NAMALWA (cell line): ENCODE data around the gene RERE.
"Not testable (repeated sequence)": the region's sequence is repeated elsewhere in the genome, so short reads cannot be mapped to it uniquely, and the experiment has no call there.

Source experiments
- DNase-seq: peaks from one replicate; pipeline ENCODE4 v3.0.0-alpha.2; 2015; ENCODE audit warnings: low spot score

The RERE gene

DNA sequence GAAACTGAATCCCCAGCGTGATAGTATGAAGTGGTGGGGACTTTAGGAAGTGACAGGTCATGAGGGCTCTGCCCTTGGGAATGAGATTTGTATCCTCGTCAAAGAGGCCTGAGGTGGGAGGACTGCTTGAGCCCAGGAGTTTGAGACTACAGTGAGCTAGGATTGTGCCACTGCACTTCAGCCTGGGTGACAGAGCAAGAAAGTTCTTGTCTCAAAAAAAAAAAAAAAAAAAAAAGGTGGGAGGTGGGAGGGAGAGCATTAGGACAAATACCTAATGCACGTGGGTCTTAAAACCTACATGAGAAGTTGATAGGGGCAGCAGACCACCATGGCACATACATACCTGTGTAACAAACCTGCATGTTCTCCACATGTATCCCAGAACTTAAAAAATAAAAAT lies 24.0 kb upstream of the RERE start:
- no peak for DNase-seq

DNA sequence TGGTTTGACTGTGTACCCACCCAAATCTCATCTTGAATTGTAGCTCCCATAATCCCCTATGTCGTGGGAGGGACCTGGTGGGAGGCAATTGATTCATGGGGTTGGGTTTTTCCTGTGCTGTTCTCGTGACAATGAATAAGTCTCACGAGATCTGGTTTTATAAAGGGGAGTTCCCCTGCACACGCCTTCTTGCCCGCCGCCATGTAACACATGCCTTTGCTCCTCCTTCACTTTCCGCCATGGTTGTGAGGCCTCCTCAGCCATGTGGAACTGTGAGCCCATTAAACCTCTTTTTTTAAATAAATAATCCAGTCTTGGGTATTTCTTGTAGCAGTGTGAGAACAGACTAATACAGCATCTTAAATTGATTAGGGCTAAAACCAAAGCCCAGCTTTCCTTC lies 22.6 kb upstream of the RERE start:
- DNase-seq: no peak

DNA sequence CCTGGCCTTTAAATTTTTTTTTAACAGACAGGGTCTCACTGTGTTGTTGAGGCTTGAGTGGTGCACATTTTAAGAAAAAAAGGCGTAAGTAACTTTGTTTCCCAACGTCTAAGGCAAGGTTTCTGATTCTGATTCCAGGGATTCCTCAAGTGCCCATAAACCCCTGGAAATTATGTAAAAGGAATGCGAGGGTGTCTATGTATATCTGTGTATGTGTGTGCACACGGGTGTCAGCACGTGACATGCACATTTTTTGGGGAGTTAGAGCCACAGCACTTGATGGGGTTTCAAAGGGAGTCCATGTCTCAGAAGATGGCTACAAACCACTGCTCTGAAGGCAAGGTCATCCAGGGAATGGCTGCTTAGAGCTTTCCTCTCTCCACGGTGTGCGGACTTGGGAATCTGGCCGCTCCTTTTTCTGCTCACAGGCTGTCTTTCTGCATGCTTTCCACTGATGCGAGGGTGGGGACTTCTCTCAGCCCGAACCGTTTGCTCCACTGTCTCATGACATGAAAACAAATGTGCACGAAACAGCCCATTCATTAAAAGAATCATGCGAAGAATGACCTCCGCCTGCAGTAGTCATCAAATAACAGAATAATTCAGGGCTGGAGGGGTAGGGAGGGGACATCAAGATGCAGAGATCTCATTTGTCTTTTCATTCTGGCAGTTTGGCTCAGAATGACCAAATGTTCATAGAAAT lies 18.7 kb upstream of the RERE start:
- DNase-seq: no peak

DNA sequence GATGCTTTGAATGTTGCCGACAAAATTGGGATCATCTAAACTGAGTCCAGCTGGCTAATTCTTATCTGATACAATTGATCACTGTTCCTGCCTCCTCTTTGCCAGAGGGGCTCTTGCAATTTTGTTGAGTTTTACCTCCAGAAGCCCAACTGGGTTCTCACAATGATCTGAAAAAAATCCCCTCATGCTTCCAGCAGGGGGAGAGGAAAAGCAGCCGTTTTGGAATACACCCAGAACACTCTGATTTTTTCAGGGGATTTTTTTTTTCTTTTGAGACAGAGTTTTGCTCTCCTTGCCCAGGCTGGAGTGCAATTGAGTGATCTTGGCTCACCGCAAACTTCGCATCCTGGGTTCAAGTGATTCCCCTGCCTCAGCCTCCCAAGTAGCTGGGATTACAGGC lies 13.9 kb upstream of the RERE start:
- peak; percentile 58 for DNase-seq

DNA sequence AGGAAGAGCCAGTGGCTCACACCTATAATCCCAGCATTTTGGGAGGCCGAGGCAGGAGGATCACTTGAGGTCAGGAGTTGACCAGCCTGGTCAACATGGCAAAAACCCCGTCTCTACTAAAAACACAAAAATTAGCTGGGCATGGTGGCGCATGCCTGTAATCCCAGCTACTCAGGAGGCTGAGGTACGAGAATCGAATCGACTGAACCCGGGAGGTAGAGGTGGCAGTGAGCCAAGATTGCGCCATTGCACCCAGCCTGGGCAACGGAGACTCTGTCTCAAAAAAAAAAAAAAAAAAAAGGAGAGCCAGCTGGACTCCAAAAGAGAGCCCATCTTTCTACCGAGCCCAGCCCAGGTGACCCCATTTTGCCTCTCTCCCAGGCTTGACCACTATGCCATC lies 13.3 kb upstream of the RERE start:
- DNase-seq: not testable (repeated sequence)

DNA sequence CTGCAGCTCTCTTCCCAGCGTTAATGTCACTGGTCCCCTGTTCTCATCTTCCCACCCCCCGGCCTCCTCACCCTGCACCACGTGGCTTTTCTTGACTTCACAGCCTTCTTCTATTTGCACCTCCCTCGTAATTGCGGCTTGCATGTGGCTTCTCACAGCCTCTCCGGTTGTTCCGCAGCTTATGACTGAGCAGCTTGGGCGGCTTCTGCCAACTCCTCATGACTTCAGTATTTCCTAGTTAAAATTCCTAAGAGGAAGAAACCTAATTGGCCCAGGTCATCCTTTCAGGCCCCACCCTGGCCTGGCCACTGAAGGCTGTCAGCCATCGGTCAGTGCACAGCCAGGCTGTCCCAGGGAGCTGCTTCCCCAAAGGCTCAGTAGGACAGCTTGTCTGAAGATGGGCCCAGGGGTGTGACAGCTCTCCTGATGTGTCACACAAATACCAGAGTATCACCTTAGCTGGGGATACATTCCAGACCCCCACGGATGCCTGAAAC lies 8.6 kb upstream of the RERE start:
- DNase-seq: no peak

DNA sequence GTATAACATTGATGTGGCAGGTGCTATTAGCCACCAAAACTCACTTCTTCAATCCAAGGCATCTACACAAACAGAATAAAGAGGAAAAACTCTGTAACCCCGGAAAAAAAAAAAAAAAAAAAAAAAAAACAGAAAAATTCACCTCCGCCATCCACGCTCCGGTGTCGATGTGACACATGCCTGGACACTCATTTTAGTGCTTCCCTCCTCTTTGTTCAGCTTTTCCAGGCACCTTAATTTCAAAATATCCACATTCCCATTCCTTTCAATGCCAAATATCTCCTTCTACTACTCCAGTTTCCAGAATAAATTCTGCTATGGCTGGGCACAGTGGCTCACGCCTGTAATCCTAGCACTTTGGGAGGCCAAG lies 5.8 kb upstream of the RERE start:
- no peak for DNase-seq

DNA sequence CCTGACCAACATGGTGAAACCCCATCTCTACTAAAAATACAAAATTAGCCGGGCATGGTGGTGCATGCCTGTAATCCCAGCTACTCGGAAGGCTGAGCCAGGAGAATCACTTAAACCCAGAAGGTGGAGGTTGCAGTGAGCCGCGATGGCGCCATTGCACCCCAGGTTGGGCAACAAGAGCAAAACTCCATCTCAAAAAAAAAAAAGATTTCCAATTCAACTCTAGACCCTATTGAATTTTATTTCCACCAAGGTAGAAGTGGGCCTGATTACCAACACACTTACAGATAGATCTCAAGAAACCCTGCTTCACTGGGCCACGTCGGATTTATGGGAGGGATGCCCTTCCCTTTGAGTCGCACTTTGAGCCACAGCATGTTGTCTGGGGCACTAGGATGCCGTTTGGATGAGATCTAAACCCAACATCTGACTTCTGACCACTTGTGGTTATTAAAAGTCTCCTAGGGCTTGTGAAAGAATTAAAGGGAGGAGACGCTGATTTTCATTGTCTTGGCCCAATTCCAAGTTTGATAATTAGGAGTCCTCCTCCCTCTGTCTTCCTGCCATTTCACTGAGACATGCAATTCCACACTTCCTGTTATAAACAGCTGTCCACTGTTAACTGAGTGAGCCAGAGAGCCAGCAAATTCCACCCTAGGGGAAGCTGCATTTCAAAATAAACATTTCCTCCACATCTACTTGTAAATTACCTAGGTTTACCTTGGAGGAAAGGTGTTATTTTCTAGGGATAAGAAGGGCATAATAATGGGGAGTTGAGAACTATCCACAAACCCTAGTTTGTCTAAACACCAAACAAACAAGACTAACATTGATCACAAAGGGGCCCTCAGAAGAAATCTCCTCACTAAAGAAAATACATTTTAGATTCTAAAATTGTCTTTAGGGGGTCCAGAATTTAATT lies 5.2 kb upstream of the RERE start:
- DNase-seq: no peak

DNA sequence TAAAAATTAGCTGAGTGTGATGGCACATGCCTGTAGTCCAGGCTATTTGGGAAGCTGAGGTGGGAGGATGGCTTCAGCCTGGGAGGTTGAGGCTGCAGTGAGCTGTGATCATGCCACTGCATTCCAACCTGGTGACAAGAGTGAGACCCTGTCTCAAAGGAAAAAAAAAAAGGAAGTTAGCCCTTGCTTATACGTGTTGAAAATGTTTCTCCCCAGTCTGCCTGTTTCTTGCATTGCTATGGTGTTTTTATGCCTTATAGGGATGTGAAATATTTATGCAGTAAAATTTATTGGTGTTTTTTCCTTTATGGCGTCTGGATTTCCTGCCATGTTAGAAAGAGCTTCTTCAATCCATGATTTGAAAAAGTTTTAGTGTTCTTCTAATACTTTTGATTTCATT lies 3.6 kb upstream of the RERE start:
- DNase-seq: no peak

DNA sequence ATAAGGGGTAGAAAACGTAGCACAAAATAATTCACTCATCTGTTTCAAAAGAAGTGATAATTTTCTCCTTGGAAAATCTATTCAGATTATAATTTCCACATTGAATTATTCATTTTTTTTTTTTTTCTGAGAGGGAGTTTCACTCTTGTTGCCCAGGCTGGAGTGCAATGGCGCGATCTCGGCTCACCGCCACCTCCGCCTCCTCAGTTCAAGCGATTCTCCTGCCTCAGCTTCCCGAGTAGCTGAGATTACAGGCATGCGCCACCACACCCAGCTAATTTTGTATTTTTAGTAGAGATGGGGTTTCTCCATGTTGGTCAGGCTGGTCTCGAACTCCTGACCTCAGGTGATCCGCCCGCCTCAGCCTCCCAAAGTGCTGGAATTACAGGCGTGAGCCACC lies 1.3 kb upstream of the RERE start:
- DNase-seq: not testable (repeated sequence)

DNA sequence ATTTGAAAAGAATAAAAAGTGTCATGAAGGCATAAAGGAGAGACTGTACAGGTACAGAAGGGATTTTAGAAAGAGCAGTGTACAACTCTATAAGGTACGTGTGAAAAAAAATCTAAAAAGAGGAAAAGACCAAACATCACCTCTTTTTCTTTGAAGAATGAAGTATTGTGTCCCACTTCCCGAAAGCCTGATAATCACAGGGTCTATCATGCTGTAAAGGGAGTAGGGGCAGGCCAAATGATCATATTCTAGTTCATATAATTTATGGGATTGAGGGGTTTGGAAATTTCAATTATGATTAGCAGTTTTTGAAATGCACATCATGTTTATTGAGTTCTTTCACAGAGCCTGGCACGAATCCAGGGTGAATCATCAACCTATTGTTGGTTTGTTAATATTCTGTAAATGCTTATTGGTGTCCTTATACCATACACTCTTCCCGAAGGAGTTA lies 910 bp upstream of the RERE start:
- DNase-seq: peak; percentile 61

DNA sequence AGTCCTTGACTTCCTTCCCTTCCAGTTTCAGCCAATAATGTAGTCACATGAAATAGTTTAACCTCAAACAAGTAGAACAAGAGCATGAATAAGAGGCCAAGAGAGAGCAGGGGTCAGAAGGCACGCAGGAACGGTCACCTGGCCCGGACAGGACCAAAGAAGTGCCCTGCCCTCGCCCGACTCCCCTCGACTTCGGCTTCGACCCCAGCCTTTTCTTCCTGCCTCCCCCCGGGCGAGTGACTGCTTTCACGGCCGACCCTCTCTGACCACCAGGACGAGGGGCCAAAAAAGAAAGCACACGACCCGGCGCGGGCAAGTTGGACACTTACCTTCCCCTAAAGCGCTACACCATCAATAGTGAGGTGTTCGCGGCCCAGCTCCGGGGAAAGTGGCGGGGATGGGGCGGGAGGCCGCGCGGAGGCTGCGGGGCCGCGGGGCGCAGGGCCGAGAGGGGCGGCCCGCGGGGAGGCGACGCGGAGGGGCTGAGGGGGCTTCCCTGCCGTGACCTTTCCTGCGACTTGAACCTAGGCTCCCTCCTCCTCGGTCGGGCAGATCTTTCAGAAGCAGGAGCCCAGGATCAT lies 519 bp downstream of the RERE start:
- peak; percentile 55 for DNase-seq

DNA sequence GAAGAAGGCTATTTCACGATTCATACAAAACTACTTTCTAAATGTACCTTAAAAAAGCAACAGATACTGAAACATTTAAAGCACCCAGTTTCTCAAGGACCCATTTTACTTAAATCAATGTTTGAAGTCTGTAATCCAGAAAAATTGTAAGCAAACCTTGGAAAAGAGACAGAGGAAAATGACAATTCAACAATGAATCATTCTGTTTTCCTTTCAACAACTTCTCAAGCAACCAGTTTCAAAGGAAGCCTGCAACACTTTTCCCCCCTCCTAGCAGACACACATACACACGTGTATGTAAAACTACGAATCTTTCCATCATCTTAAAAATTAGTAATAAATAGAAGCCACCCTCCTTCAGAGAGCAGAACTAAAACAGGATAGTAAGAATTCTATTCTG lies 1.2 kb downstream of the RERE start:
- peak; percentile 64 for DNase-seq

DNA sequence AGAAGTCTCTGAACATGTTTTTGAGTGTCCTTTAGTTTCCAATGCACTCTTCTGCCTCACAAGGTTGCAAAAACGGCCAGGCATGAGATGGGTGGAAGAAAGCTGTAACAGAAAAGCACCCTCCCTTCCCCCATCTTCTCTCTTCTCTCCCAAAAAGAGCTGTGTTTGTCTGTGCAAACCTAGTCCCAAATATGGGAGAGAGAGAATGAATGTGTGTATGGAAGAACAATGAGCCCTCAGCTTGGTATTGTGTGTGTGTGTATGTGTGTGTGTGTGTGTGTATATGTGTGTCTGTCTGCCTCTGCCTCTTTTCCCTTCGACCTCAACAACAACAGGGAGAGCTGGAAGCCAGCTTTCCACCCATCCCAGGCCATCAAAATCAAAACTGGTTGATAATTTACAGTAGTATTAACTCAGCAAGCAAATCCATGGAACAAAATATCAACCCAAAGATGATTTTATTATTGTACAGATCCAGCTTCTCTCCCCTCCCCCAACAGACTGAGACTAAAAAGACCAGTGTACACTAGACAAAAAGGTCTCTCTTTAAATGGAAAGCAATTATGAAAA lies 1.8 kb downstream of the RERE start:
- DNase-seq: peak; percentile 67

DNA sequence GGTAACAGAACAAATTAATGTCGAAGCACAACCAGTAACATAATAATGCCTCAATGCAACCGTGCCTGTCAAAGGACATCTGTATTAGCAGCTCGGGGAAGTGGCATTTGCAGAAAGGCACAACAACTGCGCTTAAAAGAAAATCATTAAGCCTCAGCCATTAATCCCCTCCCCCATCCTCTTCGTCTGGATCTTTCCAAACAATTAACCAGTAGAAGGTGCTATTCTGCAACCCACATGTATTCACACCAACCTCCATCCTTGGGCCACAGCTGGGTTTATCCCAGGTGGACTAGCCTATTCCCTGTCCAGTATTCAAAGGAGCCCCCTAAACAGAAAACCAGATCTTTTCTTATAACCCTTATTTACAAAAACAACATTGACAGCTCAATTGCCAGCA lies 2.6 kb downstream of the RERE start:
- DNase-seq: peak; percentile 63

DNA sequence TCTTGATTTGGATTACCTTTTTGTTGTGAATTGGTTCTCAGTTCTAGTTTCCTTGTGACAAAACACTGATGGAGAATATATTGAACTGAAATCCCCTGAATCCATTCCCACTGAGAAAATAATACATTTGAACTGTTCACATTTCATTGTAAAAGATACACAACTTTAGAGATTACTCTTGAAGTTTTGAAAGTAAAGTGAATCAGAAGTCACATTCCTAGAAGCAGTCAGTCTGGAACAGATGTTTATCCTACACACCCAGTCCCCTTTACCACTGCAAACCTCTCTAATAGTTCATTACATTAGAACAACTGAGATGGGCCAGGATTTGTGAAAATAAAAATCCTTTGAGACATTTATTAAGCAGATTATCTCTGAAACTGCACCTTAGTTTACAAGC lies 3.4 kb downstream of the RERE start:
- no peak for DNase-seq

DNA sequence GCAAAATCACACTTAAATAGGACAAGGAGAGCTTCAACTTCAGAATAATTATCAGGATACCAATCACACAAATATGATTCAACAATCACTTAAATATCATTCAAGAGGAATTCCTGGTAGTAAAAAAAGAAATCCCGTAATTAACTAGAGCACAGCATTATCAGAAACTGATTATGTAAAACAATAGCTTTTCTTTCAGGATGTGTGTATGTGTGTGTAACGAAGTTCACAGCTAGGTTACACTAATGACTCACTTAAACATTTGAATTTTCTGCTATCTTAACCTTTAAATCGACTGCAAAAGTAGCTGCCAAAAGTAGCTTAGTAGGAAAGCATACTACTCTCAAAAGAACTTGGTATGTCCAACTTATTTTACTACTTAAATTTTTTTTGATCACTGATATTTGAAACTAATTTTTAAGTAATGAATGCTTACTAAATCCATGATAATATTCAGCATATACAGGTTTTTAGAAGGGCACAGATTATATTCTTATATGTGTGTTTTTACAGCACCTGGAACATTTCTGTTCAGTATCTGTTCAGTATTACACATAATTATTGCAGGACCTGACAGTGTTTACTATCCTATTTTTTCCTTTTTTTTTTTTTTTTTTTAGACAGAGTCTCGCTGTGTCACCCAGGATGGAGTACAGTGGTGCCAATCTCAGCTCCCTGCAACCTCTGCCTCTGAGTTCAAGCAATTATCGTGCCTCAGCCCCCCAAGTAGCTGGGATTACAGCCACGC lies 4.2 kb downstream of the RERE start:
- DNase-seq: no peak

DNA sequence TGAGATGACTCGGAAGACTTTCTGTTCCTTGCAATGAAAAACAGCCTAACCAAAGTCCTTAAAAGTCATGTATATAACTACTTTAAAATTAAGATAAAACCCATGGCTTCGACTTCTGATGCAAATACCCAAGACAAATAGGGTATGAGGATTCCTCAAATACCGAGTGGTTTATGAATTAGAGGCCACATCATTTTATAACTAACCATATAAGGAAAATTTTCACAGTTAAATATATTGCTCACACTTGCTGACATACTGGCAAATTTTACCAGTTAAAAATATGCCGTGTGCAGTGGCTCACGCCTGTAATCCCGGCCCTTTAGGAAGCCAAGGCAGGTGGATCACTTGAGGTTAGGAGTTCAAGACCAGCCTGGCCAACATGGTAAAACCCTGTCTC lies 5.4 kb downstream of the RERE start:
- no peak for DNase-seq

DNA sequence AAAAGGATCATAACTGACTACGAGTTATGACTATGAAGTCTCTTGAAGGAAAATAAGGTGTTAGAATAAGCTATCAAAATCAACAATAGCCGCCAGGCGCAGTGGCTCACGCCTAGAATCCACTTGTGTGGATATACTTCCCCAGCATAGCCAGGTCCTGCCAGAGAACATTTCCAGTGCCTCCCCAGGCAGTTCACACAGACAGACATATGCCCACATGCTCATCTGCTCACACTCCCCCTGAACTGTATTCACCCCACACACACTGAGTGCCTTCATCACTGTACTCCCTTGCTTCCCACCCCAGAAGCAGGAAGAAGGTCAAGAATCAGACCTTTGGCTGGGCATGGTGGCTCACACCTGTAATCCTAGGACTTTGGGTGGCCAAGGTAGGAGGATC lies 6.5 kb downstream of the RERE start:
- DNase-seq: no peak

DNA sequence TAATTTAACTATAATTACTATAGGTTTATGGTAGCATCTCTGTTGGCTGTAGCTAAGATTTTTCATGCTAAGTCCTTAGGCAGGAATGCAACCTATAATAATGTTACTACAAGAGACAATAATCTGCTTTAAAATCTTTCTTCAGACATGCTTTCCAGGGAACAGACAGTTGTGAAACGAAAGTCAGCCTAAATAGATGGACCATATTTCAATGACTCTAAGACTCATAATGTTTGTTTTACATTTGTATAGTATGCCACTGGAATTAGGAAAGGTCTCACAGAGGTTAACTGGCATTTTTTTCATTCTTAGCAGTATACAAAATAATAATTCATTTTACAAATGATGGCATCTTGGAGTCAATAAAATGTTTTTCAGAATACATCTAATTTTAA lies 8.1 kb downstream of the RERE start:
- DNase-seq: no peak

DNA sequence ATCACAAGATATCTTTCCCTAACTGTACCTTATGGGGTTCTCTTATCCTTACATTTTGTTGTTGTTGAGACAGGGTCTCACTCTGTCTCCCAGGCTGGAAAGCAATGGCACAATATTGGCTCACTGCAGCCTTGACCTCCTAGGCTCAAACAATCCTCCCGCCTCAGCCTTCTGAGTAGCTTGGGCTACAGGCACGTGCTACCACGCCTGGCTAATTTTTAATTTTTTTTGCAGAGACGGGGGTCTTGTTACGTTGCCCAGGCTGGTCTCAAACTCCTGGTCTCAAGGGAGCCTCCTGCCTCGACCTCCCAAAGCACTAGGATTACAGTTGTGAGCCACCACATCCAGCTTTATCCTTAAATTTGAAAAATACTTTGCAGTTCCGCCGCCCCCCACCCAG lies 10.4 kb downstream of the RERE start:
- DNase-seq: no peak

DNA sequence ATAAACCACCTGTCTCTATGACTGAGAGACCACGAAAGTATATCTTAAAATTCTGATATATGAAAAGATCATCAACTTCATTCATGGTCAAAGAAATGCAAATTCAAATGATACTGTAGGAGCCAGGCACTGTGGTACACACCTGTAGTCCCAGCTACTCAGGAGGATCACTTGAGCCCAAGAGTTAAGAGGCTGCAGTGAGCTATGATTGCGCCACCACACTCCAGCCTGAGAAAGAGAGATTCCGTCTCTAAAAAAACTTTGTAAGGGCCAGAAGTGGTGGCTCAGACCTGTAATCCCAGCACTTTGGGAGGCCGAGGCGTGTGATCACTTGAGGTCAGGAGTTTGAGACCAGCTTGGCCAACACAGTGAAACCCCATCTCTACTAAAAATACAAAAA lies 17.0 kb downstream of the RERE start:
- no peak for DNase-seq
